HG02943 (cell line): ENCODE data around the gene EMP3.
"Not testable (repeated sequence)": the region's sequence is repeated elsewhere in the genome, so short reads cannot be mapped to it uniquely, and the experiment has no call there.

Source experiments
- ATAC-seq: cut with Tn5 transposase; IDR thresholded peaks from one replicate; pipeline ENCODE4 v1.9.1; 2021; ENCODE audit warnings: mild to moderate bottlenecking, low read depth, moderate library complexity; ENCODE audit not compliant: unreplicated experiment

EMP3 gene

DNA sequence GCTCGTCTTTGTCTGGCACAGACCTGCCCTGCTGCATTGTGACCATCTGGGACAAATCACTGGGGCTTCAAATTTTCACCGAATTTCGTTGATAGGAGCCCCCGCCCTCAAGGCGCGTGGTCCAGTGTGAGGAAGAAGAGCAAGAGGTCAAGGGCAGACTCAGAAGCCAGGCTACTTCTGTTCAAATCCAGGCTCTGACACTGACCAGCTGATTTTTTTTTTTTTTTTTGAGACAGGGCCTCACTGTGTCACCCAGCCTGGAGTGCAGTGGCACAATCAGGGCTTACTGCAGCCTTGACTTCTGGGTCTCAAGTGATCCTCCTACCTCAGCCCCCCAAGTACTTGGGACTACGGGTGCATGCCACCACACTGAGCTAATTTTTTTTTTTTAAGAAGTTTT is 46.0 kb downstream of the EMP3 start:
- ATAC-seq, result no peak

DNA sequence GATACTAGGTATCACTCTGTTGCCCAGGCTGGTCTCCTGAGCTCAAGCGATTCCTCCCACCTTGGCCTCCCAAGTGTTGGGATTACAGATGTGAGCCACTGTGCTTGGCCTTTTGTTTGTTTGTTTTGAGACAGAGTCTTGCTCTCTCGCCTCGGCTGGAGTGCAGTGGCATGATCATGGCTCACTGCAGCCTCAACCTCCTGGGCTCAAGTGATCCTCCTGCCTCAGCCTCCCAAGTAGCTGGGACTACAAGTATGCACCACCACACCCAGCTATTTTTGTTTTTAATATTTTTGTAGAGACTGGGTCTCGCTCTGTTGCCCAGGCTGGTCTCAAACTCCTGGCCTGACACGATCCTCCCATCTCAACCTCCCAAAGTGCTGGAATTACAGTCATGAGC is 46.4 kb downstream of the EMP3 start:
- ATAC-seq, result not testable (repeated sequence)

DNA sequence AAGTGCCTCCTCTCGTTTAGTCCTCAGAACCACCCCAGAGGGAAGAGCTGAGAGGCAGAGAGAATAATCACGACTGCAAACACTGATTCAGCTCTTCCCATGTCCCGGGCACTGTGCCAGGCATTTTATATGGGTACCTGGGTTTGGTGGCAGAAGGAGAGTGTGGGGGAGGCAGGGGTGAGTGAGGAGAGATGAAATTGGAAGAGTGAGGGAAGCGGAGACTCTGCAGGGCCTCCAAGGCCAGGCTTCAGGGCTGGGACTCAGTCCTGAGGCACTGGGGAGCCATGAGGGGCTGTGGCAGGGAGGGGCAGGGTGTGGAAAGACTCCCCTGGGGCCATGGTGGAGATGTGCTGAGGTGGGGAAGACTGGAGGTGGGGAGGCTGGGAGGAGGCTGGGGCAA is 47.6 kb downstream of the EMP3 start:
- ATAC-seq, result no peak

DNA sequence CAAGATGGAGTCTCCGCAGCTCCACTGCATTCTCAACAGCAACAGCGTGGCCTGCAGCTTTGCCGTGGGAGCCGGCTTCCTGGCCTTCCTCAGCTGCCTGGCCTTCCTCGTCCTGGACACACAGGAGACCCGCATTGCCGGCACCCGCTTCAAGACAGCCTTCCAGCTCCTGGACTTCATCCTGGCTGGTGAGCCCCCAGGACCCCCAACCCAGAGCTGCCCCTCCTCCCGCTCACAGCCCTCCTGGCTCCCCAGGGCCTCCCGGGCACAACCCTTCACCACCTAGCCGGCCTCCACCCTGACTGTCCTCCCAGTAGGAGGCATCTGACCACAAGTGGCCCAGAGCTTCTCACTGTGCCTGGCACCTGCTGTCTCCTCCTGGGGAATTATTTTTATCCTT is 48.2 kb downstream of the EMP3 start:
- ATAC-seq, result no peak

DNA sequence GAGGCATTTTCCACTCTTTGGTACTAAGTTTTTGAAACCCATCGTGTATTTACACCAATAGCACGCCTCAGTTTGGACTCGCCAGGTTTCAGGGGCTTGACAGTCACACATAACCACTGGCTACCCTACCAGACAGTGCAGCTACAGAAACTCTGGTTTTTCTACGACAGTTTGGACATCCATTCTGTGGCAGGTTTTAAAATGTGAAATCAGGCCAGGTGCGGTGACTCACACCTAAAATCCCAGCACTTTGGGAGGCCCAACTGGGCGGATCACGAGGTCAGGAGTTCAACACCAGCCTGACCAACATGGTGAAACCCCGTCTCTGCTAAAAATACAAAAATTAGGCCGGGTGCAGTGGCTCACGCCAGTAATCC is 52.8 kb downstream of the EMP3 start:
- no peak for ATAC-seq

DNA sequence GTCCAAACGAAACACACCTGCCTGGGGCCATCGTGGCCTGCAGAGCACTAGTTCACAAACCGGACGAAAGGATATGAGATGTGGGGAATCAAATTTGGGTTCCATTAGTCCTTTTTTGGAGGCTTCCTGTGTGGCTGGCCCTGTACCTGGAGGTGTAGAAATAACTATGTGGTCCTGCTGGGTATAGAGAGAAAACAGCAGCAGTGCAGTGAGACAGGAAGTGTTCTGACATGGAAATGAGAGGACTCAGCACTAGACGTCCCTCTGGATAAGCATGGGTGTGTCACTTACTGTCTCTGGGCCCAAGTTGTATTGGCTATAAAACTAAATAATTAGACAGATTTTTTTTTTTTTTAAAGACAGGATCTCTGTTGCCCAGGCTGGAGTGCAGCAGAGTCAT is 53.7 kb downstream of the EMP3 start:
- ATAC-seq, result no peak
